ENCODE data around the gene CAPN12. TPM values are rescaled to one million over a fixed set of nuclear protein-coding genes. Genes with fewer than 3 reads are reported as not detected.
A peak's percentile ranks its signal among the peaks of the same experiment; 100 is the strongest.

Gene CAPN12
- total RNA-seq, 3 donors from 2014 or later, result 3.1 to 15.9 (median 14.9) TPM

DNA sequence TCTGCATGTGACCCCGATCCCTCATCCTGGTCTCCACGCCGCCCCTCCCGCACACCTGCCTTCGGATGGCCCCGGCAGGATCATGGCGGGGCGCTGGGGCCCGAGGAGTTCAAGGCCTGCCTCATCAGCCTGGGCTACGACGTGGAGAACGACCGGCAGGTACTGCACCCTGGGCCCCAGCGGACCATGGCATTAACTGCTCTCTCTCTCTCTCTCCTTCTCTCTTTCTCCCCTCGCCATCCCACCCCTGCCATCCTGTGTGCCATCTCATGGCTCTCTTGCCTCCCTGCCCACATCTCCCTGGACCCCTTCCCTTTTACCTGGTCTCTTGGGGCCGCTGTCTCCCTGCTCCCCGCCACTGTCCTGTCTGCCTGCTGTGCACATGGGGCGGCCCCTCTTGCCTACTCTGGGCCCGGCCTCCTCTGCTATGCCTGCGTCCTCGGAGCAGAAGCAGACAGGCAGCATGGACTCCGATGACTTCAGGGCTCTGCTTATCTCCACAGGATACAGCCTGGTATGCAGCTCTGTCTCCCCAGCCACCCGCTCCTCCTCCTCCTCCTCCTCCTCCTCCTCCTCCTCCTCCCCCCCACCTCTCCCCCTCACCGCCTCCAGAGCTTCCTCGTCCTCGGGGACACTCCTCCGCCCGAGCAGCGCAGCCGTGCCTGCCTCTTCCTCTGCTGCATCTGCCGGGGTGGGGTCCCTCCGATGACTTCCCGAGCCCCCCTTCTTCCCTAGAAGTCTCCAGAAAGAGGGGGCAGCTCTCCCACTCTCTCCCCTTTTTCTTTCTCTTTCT, 16.2 kb downstream of the CAPN12 start:
- ATAC-seq (no peak), DNase-seq (peak in 2 of 3 donors; percentile 31 to 50)
- Histone ChIP-seq H3K9me3 (no peaks in the 10 kb centered on the region), H3K4me3 (no peak overlapping the region), H3K36me3 (ENCODE audit: low read depth) (peaks cover 19% of the 10 kb centered on the region), H3K4me1 (ENCODE audit: low read depth) (peaks cover 24% of the 10 kb centered on the region)
- TF ChIP-seq, protein P1, sequence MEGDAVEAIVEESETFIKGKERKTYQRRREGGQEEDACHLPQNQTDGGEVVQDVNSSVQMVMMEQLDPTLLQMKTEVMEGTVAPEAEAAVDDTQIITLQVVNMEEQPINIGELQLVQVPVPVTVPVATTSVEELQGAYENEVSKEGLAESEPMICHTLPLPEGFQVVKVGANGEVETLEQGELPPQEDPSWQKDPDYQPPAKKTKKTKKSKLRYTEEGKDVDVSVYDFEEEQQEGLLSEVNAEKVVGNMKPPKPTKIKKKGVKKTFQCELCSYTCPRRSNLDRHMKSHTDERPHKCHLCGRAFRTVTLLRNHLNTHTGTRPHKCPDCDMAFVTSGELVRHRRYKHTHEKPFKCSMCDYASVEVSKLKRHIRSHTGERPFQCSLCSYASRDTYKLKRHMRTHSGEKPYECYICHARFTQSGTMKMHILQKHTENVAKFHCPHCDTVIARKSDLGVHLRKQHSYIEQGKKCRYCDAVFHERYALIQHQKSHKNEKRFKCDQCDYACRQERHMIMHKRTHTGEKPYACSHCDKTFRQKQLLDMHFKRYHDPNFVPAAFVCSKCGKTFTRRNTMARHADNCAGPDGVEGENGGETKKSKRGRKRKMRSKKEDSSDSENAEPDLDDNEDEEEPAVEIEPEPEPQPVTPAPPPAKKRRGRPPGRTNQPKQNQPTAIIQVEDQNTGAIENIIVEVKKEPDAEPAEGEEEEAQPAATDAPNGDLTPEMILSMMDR (IDR thresholded peaks at IDR 0.05), result no peak
- intact Hi-C loops (cut with DNase I, micrococcal nuclease), result no loop called here

DNA sequence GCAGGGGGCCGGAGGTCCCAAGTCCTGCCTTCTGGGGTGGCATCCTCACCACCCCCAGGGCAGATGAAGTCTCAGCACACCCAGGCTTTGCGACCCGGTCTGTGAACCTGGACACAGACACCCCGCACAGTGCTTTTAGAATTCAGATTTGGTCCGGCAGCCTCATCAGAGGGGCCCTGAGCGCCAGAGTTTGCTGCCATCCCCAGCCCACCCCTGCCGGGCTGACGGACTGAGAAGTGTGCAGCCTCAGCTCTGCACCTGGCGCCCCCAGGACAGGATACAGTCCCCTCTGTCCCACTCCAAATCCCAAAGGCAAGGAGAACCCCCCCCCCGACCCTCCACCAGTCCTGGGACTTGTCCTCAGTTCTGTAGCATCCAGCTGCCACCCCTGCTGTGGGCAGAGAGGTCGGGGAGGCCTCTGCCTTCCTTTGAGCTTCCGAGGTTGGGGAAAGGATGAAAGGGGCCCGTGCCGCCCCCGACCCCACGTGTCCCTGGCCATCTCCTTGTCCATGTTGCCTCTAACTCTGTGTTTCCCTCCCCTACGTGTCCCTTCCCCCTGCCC, 16.9 kb downstream of the CAPN12 start:
- DNase-seq, result peak in 1 of 3 donors; percentile 27
- TF ChIP-seq, protein P1 (IDR thresholded peaks at IDR 0.05), result no peak
- H3K4me3 ChIP-seq, result no peak overlapping the region
- peaks cover 18% of the 10 kb centered on the region for H3K4me1 ChIP-seq (ENCODE audit: low read depth)
- ATAC-seq, result no peak
- H3K36me3 ChIP-seq (ENCODE audit: low read depth), result peaks cover 19% of the 10 kb centered on the region
- intact Hi-C loops (cut with DNase I, micrococcal nuclease), result no loop called here
- H3K9me3 ChIP-seq, result no peaks in the 10 kb centered on the region

DNA sequence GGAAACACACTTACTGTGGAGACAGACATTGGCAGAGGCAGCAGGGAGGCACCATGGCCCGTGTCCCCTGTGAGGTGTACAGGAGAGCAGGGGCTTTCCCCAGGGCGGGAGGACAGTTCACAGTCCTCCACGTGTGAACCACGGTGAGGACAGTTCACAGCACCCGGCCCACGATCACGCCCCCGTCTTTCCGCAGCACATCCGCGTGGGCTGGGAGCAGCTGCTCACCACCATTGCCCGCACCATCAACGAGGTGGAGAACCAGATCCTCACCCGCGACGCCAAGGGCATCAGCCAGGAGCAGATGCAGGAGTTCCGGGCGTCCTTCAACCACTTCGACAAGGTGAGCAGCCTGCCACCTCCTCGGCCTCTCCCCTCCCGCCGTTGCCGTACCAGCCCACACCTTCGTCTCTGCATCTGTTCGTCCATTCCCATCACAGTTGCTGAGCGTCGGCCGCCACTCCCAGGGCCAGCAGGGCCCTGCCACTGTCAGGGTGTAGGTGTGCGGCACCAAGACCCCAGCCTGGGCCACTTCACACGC, 17.4 kb downstream of the CAPN12 start:
- ATAC-seq (no peak), DNase-seq (peak in 1 of 3 donors; percentile 29)
- peaks cover 12% of the 10 kb centered on the region for H3K4me1 ChIP-seq (ENCODE audit: low read depth)
- H3K36me3 ChIP-seq (ENCODE audit: low read depth), result peaks cover 19% of the 10 kb centered on the region
- no peaks in the 10 kb centered on the region for H3K9me3 ChIP-seq
- TF ChIP-seq, protein P1 (IDR thresholded peaks at IDR 0.05), result no peak
- intact Hi-C loops (cut with DNase I, micrococcal nuclease), result no loop called here
- no peak overlapping the region for H3K4me3 ChIP-seq

DNA sequence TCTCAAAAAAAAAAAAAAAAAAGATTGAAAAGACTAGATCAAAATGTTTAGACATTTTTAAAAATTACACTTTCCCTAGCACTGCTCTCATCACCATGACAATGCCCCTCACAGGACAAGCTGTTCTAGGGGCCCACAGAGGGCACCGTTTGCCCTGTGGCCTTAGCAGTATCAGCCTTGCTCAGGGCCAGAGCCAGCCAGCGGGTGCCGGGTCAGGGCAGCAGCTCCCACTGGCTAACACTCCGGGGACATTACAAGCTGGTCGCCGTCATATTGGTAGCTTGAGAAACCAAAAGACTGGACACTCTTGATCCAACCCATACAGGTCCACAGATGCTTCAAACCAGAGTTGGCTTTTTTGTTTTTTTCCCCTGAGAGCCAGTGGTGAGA, 18.0 kb downstream of the CAPN12 start:
- Histone ChIP-seq H3K36me3 (ENCODE audit: low read depth) (peaks cover 19% of the 10 kb centered on the region), H3K4me1 (ENCODE audit: low read depth) (peaks cover 7% of the 10 kb centered on the region), H3K9me3 (no peaks in the 10 kb centered on the region), H3K4me3 (no peak overlapping the region)
- no peak for ATAC-seq
- no peak for DNase-seq
- TF ChIP-seq, protein P1 (IDR thresholded peaks at IDR 0.05), result no peak
- intact Hi-C loops (cut with DNase I, micrococcal nuclease), result no loop called here

DNA sequence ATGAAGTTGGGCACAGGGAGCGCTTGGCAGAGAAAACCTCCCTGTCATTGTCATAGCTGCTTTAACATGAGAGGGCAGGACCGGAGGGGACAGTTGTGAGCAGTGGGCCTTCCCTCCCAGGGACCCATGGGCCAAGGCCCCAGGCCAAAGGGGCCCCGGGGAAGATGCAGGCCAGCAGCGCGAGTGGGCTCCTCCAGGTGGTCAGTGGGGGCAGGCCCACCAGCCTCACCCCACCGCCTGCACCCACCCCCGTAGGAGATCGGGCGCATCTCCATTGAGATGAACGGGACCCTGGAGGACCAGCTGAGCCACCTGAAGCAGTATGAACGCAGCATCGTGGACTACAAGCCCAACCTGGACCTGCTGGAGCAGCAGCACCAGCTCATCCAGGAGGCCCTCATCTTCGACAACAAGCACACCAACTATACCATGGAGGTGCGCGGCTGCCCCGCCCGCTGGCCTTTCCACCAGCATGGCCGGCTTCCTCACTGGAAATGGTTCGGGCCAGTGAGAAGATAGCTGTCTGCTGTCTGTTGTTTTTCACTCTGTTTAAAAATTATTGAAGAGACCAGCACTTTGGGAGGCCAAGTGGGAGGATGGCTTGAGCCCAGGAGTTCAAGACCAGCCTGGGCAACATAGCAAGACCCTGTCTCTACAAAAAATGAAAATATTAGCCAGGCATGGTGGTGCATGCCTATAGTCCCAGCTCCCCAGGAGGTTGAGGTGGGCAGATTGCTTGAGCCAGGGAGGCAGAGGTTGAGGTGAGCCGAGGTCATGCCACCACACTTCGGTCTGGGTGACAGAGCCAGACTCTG, 18.6 kb downstream of the CAPN12 start:
- ATAC-seq (no peak), DNase-seq (peak in 1 of 3 donors; percentile 25)
- TF ChIP-seq, protein P1 (IDR thresholded peaks at IDR 0.05), result no peak
- Histone ChIP-seq H3K36me3 (ENCODE audit: low read depth) (peaks cover 19% of the 10 kb centered on the region), H3K4me1 (ENCODE audit: low read depth) (peaks cover under 1% of the 10 kb centered on the region), H3K9me3 (no peaks in the 10 kb centered on the region), H3K4me3 (no peak overlapping the region)
- intact Hi-C loops (cut with DNase I, micrococcal nuclease), result no loop called here

Data from mucosa of descending colon (tissue), 3 donors.